NCI-H2196 treated with DMSO at 0.1 percent for 48 hours (cell line): Measurements from ENCODE around the gene GIPC1.
A peak's percentile ranks its signal among the peaks of the same experiment; 100 is the strongest.
"Not testable (repeated sequence)": the region's sequence is repeated elsewhere in the genome, so short reads cannot be mapped to it uniquely, and the experiment has no call there.

Experiments used
- DNase-seq: peaks from one replicate; lab custom pipeline; 2025; ENCODE audit not compliant: unreplicated experiment; lab: John Stamatoyannopoulos, UW

GIPC1 gene

GRCh38 chr19:14496029-14496833 lies at the start of gene GIPC1:
GIPC1 (minus strand) TSS chr19:14496127; CDS start chr19:14482976, 13,151 bp downstream.
- peak; percentile 98 for DNase-seq

GRCh38 chr19:14545716-14546082 lies 49.8 kb upstream of the GIPC1 start:
- DNase-seq, result no peak

- DNase-seq, result peak; percentile 78
Measured at GRCh38 chr19:14544977-14545715, 49.2 kb upstream of the GIPC1 start.

GRCh38 chr19:14544047-14544446 lies 48.1 kb upstream of the GIPC1 start:
- no peak for DNase-seq

GRCh38 chr19:14542711-14543328 lies 46.9 kb upstream of the GIPC1 start:
- no peak for DNase-seq

GRCh38 chr19:14541979-14542378 lies 46.1 kb upstream of the GIPC1 start:
- not testable (repeated sequence) for DNase-seq

GRCh38 chr19:14540741-14541525 lies 45.0 kb upstream of the GIPC1 start:
- no peak for DNase-seq

GRCh38 chr19:14536926-14537692 lies 41.2 kb upstream of the GIPC1 start:
- no peak for DNase-seq

- no peak for DNase-seq
Measured at GRCh38 chr19:14533450-14533849, 37.5 kb upstream of the GIPC1 start.

GRCh38 chr19:14530506-14530905 lies 34.6 kb upstream of the GIPC1 start:
- no peak for DNase-seq

- no peak for DNase-seq
Measured at GRCh38 chr19:14530005-14530348, 34.0 kb upstream of the GIPC1 start.

GRCh38 chr19:14529254-14530004 lies 33.5 kb upstream of the GIPC1 start, which contains the start of gene TECR:
TECR (plus strand) TSS chr19:14529594; CDS start chr19:14529697, 103 bp downstream.
- DNase-seq, result peak; percentile 99

- DNase-seq, result no peak
Measured at GRCh38 chr19:14528419-14529253, 32.7 kb upstream of the GIPC1 start.

- DNase-seq, result no peak
Measured at GRCh38 chr19:14526423-14526822, 30.5 kb upstream of the GIPC1 start.

- no peak for DNase-seq
Measured at GRCh38 chr19:14525729-14526128, 29.8 kb upstream of the GIPC1 start.

GRCh38 chr19:14520543-14520942 lies 24.6 kb upstream of the GIPC1 start:
- no peak for DNase-seq

- peak; percentile 24 for DNase-seq
Measured at GRCh38 chr19:14519860-14520407, 24.0 kb upstream of the GIPC1 start.

- no peak for DNase-seq
Measured at GRCh38 chr19:14519245-14519859, 23.4 kb upstream of the GIPC1 start.
